ENCODE data around the gene SELENOM. TPM values are rescaled to one million over a fixed set of nuclear protein-coding genes. Genes with fewer than 3 reads are reported as not detected.

Gene SELENOM
- total RNA-seq, 2 experiments from 2014 or later = 8.8 to 12.2 TPM

- intact Hi-C loops (cut with DNase I, micrococcal nuclease) = no loop called here
- POLR2A ChIA-PET = no interaction called here
- DNase-seq = no peak
- Mint-ChIP-seq H3K27me3 (no peaks in the 10 kb centered on the region), H3K27ac (no peak overlapping the region), H3K9me3 (ENCODE audit: low read depth) (no peaks in the 10 kb centered on the region), H3K4me1 (no peaks in the 10 kb centered on the region), H3K36me3 (ENCODE audit: low read depth) (no peaks in the 10 kb centered on the region), H3K4me3 (no peak overlapping the region)
- CTCF ChIA-PET = interaction anchor here (1.8 kb wide), 1 partner anchor 11 kb away, joined by 13 read pairs; no protein-coding TSS in a partner anchor
- no peak for ATAC-seq
Measured at GRCh38 chr22:31096657-31097279, 10.6 kb downstream of the SELENOM start.

GRCh38 chr22:31095637-31096249 is 11.6 kb downstream of the SELENOM start:
- H3K4me1 Mint-ChIP-seq = no peaks in the 10 kb centered on the region
- DNase-seq (no peak), ATAC-seq (no peak)
- no peak overlapping the region for H3K4me3 Mint-ChIP-seq
- H3K27ac Mint-ChIP-seq = no peak overlapping the region
- ChIA-PET CTCF (interaction anchor here (0.5 to 1.8 kb wide), 5 partner anchors 10 to 118 kb away, joined by 3 to 13 read pairs (median 3); no protein-coding TSS in a partner anchor), POLR2A (no interaction called here)
- intact Hi-C loops (cut with DNase I, micrococcal nuclease) = no loop called here
- no peaks in the 10 kb centered on the region for H3K9me3 Mint-ChIP-seq (ENCODE audit: low read depth)
- no peaks in the 10 kb centered on the region for H3K27me3 Mint-ChIP-seq
- H3K36me3 Mint-ChIP-seq (ENCODE audit: low read depth) = no peaks in the 10 kb centered on the region

- intact Hi-C loops (cut with DNase I, micrococcal nuclease) = no loop called here
- Mint-ChIP-seq H3K36me3 (ENCODE audit: low read depth) (no peaks in the 10 kb centered on the region), H3K9me3 (ENCODE audit: low read depth) (no peaks in the 10 kb centered on the region), H3K4me1 (no peaks in the 10 kb centered on the region), H3K27me3 (no peaks in the 10 kb centered on the region), H3K27ac (no peak overlapping the region), H3K4me3 (no peak overlapping the region)
- ChIA-PET CTCF (interaction anchor here (1.3 kb wide), 1 partner anchor 13 kb away, joined by 4 read pairs; the partner anchor contains the start of gene SELENOM), POLR2A (no interaction called here)
- ATAC-seq (no peak), DNase-seq (no peak)
Measured at GRCh38 chr22:31094741-31095140, 12.6 kb downstream of the SELENOM start.

- Mint-ChIP-seq H3K9me3 (ENCODE audit: low read depth) (no peaks in the 10 kb centered on the region), H3K27ac (no peak overlapping the region), H3K36me3 (ENCODE audit: low read depth) (peaks cover under 1% of the 10 kb centered on the region), H3K27me3 (no peaks in the 10 kb centered on the region), H3K4me1 (no peaks in the 10 kb centered on the region), H3K4me3 (no peak overlapping the region)
- ATAC-seq (no peak), DNase-seq (no peak)
- POLR2A ChIA-PET = no interaction called here
- intact Hi-C loops (cut with DNase I, micrococcal nuclease) = no loop called here
- CTCF ChIA-PET = interaction anchor here (0.6 to 1.3 kb wide), 3 partner anchors 14 to 208 kb away, joined by 3 to 4 read pairs (median 3); partner anchors contain the start of gene SELENOM
Measured at GRCh38 chr22:31094021-31094551, 13.3 kb downstream of the SELENOM start.

- intact Hi-C loops (cut with DNase I, micrococcal nuclease) = no loop called here
- H3K27me3 Mint-ChIP-seq = no peaks in the 10 kb centered on the region
- H3K4me3 Mint-ChIP-seq = no peak overlapping the region
- H3K36me3 Mint-ChIP-seq (ENCODE audit: low read depth) = peaks cover 2% of the 10 kb centered on the region
- no peak for ATAC-seq
- no peaks in the 10 kb centered on the region for H3K4me1 Mint-ChIP-seq
- H3K27ac Mint-ChIP-seq = no peak overlapping the region
- no peak for DNase-seq
- POLR2A ChIA-PET = no interaction called here
- CTCF ChIA-PET = interaction anchor here (0.7 to 1.3 kb wide), 4 partner anchors 14 to 172 kb away, joined by 3 to 4 read pairs (median 3); partner anchors contain the start of gene SELENOM
- H3K9me3 Mint-ChIP-seq (ENCODE audit: low read depth) = no peaks in the 10 kb centered on the region
Measured at GRCh38 chr22:31093086-31093850, 14.1 kb downstream of the SELENOM start.

GRCh38 chr22:31092161-31092560 is 15.2 kb downstream of the SELENOM start:
- H3K27ac Mint-ChIP-seq = no peak overlapping the region
- H3K27me3 Mint-ChIP-seq = no peaks in the 10 kb centered on the region
- intact Hi-C loops (cut with DNase I, micrococcal nuclease) = no loop called here
- H3K9me3 Mint-ChIP-seq (ENCODE audit: low read depth) = no peaks in the 10 kb centered on the region
- H3K4me1 Mint-ChIP-seq = no peaks in the 10 kb centered on the region
- ChIA-PET CTCF (no interaction called here), POLR2A (no interaction called here)
- H3K4me3 Mint-ChIP-seq = no peak overlapping the region
- ATAC-seq (no peak), DNase-seq (no peak)
- H3K36me3 Mint-ChIP-seq (ENCODE audit: low read depth) = peaks cover 2% of the 10 kb centered on the region

- H3K4me3 Mint-ChIP-seq = no peak overlapping the region
- POLR2A ChIA-PET = no interaction called here
- no peaks in the 10 kb centered on the region for H3K4me1 Mint-ChIP-seq
- no peaks in the 10 kb centered on the region for H3K9me3 Mint-ChIP-seq (ENCODE audit: low read depth)
- peaks cover 2% of the 10 kb centered on the region for H3K36me3 Mint-ChIP-seq (ENCODE audit: low read depth)
- H3K27ac Mint-ChIP-seq = no peak overlapping the region
- ATAC-seq (no peak), DNase-seq (no peak)
- intact Hi-C loops (cut with DNase I, micrococcal nuclease) = no loop called here
- CTCF ChIA-PET = no interaction called here
- H3K27me3 Mint-ChIP-seq = no peaks in the 10 kb centered on the region
Measured at GRCh38 chr22:31091106-31091975, 16.0 kb downstream of the SELENOM start.

GRCh38 chr22:31090217-31091085 is 16.9 kb downstream of the SELENOM start:
- Mint-ChIP-seq H3K4me1 (no peaks in the 10 kb centered on the region), H3K27ac (no peak overlapping the region), H3K9me3 (ENCODE audit: low read depth) (no peaks in the 10 kb centered on the region), H3K36me3 (ENCODE audit: low read depth) (peaks cover 2% of the 10 kb centered on the region), H3K4me3 (no peak overlapping the region), H3K27me3 (no peaks in the 10 kb centered on the region)
- no peak for DNase-seq
- ChIA-PET CTCF (no interaction called here), POLR2A (no interaction called here)
- no peak for ATAC-seq
- intact Hi-C loops (cut with DNase I, micrococcal nuclease) = no loop called here

GRCh38 chr22:31089160-31090100 is 17.9 kb downstream of the SELENOM start:
- intact Hi-C loops (cut with DNase I, micrococcal nuclease) = loop anchor here (1.0 to 10.0 kb wide), 6 partner anchors 60 to 1205 kb away; partner anchors contain the start of gene MTMR3 (in 1 of the 2)
- Mint-ChIP-seq H3K27me3 (no peaks in the 10 kb centered on the region), H3K4me3 (no peak overlapping the region), H3K4me1 (peaks cover 1% of the 10 kb centered on the region), H3K9me3 (ENCODE audit: low read depth) (no peaks in the 10 kb centered on the region), H3K36me3 (ENCODE audit: low read depth) (peaks cover 2% of the 10 kb centered on the region), H3K27ac (no peak overlapping the region)
- POLR2A ChIA-PET = no interaction called here
- peak; percentile 60 for DNase-seq
- no peak for ATAC-seq
- CTCF ChIA-PET = interaction anchor here (1.0 kb wide), 1 partner anchor 144 kb away, joined by 3 read pairs; no protein-coding TSS in a partner anchor

Measured in activated CD4-positive, alpha-beta T cell treated with anti-CD3 and anti-CD28 coated beads for 36 hours (primary cell).